Loucy (cell line): ENCODE results near the gene GRID2.

ENCODE experiments used
- EZH2phosphoT487 ChIP-seq: fragments of 200-600 bp; IDR thresholded peaks from 2 replicates; pipeline ENCODE4 v1.6.1; 2018; ENCODE audit warnings: antibody characterized with exemption, mild to moderate bottlenecking, moderate library complexity, borderline replicate concordance
- TF ChIP-seq, protein P1 (sequence below): fragments of 200-600 bp; sonication (generic); conservative IDR thresholded peaks from 2 replicates; pipeline ENCODE4 v1.5.1; 2014; ENCODE audit warnings: mild to moderate bottlenecking, antibody characterized with exemption, low read length

- TF ChIP-seq, protein P1, sequence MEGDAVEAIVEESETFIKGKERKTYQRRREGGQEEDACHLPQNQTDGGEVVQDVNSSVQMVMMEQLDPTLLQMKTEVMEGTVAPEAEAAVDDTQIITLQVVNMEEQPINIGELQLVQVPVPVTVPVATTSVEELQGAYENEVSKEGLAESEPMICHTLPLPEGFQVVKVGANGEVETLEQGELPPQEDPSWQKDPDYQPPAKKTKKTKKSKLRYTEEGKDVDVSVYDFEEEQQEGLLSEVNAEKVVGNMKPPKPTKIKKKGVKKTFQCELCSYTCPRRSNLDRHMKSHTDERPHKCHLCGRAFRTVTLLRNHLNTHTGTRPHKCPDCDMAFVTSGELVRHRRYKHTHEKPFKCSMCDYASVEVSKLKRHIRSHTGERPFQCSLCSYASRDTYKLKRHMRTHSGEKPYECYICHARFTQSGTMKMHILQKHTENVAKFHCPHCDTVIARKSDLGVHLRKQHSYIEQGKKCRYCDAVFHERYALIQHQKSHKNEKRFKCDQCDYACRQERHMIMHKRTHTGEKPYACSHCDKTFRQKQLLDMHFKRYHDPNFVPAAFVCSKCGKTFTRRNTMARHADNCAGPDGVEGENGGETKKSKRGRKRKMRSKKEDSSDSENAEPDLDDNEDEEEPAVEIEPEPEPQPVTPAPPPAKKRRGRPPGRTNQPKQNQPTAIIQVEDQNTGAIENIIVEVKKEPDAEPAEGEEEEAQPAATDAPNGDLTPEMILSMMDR, result no peak
- TF ChIP-seq EZH2phosphoT487, result no peak
These were observed 1092.5 kb downstream of the GRID2 start for GRCh38 chr4:93396272-93396671.
